ENCODE results near the gene FTO.
"Not testable (repeated sequence)": the region's sequence is repeated elsewhere in the genome, so short reads cannot be mapped to it uniquely, and the experiment has no call there.

The FTO gene

DNA sequence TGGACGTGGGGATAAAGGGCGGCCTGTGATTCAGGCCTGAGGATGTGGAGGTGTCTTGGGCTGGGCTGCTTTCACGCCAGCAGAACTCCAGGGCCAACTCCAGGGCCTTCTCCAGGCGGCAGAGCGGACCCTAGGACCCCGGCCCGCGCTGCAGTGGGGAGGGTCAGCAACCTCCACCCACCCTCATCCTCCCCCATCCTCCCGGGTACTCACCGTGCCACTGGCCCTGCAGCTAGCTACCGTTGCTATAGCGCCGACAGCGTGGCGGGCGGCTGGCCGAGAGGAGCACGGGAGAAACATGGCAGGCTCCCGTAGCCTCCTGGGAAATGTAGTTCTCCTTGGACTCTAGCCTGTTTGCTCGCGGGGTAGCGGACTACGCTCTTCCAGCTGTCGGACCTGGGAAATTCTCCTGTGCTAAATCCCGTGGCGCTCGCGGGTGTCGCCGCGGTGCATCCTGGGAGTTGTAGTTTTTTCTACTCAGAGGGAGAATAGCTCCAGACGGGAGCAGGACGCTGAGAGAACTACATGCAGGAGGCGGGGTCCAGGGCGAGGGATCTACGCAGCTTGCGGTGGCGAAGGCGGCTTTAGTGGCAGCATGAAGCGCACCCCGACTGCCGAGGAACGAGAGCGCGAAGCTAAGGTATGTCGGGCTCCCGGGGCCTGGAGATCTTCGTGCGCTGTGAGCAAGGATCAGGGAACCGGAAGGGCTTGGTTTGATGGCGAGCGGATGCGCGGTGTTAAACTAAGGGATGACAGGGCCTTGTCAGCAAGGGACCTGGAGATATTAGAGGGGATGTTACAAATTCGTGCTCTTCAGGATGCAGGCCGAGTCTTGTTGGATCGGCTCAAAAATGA is at the start of gene FTO, which contains the start of gene RPGRIP1L:
Gene FTO (plus strand): TSS at position 567 of the 855 bp plus-strand sequence.
Gene RPGRIP1L (minus strand): TSS at position 270 of the 855 bp plus-strand sequence. CDS start 3,136 bp downstream, outside the sequence.
- H3K27ac ChIP-seq: peak within 1 kb of the TSS; percentile 31
- DNase-seq (ENCODE audit: low read depth, low spot score): peak; percentile 95

DNA sequence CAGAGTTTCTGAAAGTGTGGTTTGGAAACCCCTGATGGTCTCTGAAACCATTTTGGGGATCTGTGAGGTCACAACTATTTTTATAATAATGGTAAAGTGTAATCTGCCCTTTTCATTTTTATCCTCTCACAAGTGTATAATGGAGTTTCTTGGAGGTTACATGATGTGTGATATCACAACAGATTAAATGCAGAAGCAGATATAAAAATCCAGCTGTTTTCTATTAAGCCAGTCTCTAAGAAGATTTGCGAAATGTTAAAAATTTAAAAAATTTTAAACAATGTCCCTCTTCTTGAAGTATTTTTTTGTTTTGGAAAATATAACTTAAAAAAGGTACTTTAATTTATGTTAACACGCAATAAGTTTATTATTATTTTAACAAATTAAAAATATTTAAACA is 49.0 kb upstream of the FTO start:
- H3K27ac ChIP-seq: no peak overlapping the region
- no peak for DNase-seq (ENCODE audit: low read depth, low spot score)

DNA sequence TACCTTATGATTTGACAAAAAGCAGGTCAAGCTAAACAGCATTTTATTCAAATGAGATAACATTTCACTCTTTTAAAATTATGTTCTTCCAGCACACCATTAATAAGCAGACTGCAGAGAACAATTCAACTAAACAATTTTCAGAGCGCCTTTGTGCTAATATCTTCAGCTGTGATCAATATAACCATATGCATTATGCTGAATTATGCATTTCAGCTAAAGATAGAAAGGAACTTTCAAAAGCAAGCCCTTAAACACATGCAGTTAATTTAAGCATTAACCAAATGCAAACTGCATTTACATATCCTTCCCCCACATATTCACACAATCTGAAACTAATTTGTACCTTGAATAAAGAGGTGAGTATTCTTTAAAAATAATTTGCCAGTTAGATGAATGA is 41.9 kb upstream of the FTO start:
- DNase-seq (ENCODE audit: low read depth, low spot score): no peak
- H3K27ac ChIP-seq: no peak overlapping the region

DNA sequence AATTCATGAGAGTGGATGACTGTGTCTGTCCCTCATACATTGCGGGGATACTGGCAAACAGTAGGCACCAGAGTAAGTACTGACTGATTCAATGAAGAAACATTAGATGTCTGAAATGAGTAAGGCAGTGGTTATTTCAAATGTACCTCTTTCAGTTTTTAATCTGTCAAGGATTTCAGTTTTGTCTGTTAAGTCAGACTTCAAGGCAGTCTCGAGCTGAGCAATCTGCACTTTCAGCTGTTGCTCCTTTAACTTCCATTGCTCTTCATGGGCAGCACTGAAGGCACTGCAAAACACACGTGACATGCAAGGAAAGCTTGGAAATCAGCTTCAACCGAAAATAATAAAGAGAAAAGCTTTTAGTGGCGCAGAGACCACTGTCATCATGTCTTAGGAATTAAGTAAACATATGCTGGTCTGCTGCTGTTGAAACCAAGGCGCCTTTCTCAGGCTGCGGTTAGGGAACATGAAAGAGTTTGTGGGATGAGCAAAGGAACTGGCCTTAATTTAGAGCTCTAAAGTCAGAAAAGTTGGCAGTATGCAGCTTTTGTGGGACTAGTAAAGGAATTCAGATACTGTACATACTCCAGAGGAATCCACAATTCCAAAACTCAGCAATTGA is 39.1 kb upstream of the FTO start:
- H3K27ac ChIP-seq: no peak overlapping the region
- no peak for DNase-seq (ENCODE audit: low read depth, low spot score)

DNA sequence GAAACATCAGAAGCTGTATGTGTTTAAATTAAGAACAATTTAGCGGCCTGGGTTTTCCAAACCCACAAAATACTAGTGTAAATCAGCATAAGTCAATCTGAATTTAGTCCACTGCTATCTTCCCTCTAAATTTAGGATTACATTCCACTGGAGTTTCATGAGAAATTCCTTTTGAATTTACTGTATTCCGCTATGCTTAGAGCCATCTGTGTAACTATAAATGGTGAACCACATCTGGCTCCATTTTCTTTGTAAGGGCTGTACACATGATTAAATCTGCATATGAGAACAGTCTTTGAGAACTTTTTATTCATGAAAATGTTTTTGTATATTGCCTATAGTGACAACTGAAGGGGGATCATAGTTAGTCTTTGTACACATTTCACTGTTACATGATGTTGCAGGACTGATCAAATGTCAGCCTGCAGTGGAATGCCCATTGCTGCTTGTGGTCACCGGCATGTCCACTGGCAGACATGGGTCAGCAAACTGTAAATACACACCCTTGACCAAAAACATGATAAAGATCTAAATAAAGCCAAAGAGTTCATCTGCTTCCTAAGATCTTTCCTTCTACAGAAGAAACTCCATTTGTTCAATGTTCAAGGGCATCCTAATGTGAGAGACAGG is 37.1 kb upstream of the FTO start:
- DNase-seq (ENCODE audit: low read depth, low spot score): no peak
- H3K27ac ChIP-seq: no peak overlapping the region

DNA sequence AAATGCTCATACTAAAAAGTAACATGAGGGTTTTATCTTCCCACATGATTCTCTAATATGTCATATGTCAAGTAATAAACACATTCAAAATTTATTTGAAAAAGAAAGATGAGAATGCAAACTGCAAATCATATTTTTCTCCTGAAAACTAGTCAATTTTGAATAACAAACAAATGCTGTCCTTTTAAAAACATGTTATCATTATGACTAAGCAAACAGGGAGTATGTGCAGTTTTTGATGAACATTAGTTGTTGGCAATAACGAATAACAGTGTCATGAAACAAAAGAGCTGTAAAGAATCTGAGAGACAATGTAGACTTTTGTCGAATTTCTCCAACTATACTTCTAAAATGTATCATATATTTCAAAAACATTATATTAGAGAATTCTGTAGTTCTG is 35.1 kb upstream of the FTO start:
- no peak overlapping the region for H3K27ac ChIP-seq
- no peak for DNase-seq (ENCODE audit: low read depth, low spot score)

DNA sequence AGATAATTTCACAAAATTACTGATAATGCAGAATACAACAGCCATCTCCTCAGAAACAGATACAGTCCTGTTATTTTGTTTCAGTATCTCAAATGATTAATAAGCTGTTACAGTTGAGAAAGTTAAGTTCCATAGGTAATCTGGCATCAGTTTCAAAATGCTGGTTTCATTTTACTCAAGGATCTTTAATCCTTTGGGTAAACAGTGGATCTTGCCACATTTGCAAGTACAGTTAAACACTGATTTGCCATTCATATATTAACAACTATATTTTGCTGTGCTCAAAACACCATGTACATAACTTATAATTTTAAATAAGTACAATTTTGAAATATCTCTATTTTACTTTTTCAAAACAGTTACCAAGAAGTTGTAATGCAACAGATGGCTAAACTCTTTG is 31.5 kb upstream of the FTO start:
- H3K27ac ChIP-seq: no peak overlapping the region
- DNase-seq (ENCODE audit: low read depth, low spot score): no peak

DNA sequence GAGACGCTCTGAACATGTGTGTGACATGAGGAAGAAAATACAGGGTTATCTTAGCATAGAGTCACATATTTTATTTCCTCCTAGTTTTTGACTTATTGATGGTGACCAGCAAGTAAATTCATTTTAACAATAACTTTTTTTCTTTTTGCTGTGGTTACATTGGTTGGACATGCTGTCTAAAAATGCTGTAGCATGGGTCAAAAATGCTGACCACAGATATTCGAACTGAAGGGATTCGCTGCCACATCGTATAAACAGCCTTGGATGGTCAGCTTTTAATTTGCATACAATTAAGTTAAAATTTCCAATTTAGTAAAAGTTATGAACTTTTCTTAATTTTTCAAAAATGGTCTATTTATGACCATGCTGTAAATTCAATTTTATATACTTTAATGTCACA is 30.8 kb upstream of the FTO start:
- no peak overlapping the region for H3K27ac ChIP-seq
- no peak for DNase-seq (ENCODE audit: low read depth, low spot score)

DNA sequence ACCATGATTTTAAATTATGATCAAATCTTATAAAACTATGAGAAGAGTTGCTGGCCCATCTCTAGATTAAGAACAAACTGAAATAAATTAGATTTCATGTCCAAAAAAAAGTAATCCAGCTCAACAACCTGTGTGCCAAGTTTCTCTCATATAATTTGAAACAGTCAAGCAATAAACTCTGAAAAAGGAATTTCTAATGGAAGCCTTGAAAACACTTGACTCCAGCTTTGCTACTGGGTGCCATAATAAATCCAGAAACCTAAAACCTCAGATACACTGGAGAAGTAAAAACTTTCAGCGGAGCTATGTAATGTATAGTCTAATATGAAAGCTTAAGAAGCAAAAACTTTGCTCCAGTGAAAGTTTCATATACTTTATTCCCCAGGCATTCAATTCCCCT is 25.8 kb upstream of the FTO start:
- no peak overlapping the region for H3K27ac ChIP-seq
- DNase-seq (ENCODE audit: low read depth, low spot score): no peak

DNA sequence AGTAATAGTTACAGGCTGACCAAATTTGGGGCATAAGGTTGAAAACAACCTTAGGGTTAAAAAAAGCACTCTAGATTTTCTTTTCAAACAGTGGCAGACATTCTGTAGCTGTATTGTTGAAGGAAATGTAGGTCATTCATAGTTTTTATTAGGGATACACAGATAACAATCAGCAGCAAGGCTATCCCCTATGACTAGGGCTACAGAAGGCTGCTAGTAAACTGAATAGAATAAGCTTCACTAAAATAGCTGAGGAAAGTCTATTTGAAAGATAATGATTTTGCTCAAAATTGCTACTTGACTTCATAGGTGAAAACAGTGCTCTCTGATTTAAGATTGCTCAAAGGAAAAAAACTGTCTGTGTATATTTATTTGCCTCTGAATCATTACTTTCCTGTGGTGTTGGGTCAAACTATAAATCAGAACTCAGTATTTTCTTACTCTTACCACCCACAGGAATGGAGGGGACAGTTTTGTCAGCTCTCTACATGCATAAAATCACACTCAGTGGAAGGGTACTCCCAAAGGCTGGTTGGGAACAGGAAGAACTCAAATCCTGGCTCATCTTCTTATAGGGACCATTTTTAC is 25.1 kb upstream of the FTO start:
- no peak for DNase-seq (ENCODE audit: low read depth, low spot score)
- H3K27ac ChIP-seq: no peak overlapping the region

DNA sequence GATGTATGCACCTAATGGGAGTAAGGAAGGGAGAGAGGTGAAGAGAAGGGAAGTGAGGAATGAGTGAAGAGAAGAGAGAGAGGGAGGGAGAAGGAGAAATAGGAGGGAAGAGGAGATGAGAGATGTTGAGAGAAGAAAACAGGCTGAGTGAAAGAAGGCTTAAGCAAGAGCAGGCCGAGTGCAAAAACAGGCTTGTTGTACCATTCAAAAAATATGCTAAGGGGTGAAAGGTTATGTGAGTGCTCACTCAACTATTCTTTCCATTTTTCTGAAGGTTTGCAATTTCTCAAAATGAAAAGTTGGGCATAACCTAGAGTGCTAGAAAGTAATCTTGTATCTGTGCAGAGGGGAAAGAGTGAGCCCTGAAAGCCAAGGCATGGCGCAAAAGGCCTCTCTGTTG is 23.2 kb upstream of the FTO start:
- no peak for DNase-seq (ENCODE audit: low read depth, low spot score)
- no peak overlapping the region for H3K27ac ChIP-seq

DNA sequence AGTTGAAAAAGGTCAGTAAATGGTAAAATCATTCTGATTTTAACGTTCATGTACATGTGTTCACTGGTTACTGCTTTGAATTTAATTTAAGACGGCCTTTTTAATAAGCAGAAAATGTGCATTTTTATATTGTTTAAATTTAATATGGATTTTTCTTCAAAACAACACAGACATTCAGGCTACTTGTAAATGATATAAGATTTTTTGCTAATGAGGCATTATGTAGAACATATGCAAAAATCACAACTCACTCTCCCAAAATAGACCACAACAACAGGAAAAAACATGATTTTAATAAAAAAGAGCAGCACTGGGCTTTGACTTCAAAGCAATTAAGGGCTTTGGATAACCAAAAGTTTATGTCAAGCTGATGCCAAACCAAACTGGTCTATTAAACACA is 22.6 kb upstream of the FTO start:
- no peak overlapping the region for H3K27ac ChIP-seq
- DNase-seq (ENCODE audit: low read depth, low spot score): no peak

DNA sequence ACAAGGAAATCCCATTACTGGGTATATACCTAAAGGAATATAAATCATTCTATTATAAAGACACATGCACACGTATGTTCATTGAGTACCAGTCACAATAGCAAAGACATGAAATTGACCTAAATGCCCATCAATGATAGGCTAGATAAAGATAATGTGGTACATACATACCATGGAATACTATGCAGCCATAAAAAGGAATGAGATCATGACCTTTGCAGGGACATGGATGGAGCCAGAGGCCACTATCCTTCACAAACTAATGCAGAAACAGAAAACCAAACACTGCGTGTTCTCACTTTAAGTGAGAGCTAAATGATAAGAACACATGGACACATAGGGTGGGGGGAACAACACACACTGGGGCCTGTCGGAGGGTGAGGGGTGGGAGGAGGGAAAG is 18.6 kb upstream of the FTO start:
- not testable (repeated sequence) for DNase-seq (ENCODE audit: low read depth, low spot score)

DNA sequence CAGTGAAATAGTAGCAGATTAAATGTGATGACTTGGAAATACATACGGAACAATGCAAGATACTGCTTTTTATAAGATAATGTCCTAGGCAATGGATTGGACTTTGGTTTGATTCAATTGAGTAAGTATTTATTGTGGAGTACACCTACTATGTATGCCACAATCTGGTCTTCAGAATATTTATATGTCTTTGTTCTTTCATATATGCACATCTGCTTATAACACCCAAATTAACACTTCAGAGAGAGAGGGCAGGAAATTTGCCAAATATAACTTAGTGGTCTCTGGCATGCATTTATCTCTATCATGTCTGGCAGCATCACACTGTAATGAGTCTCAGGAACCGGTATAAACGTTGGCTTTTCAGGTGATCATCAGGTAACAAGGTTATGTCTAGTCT is 17.2 kb upstream of the FTO start:
- DNase-seq (ENCODE audit: low read depth, low spot score): no peak
- H3K27ac ChIP-seq: no peak overlapping the region

More for the DNA sequence above, 18.6 kb upstream of the FTO start:
- H3K27ac ChIP-seq: not testable (repeated sequence)

DNA sequence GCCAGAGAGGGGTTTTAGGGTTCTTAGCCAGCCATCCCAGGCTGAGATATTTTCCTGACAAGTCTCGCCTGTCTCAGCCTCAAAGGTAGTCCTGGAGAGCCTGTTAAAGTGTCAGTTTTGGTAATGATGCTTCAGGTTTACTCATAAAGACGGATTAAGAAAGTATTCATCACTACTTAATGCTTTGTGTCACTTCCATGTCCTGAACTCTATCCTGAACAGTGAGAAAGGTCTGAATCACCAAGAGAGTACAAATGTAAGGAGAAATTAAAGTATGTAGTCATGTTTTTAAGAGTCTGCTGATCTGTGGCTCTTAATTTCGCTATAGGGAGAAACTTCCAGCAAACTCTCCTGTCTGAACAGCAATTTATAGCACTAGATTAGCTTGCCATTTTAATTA is 14.3 kb upstream of the FTO start:
- DNase-seq (ENCODE audit: low read depth, low spot score): peak; percentile 51
- peak overlapping the region; percentile 7 for H3K27ac ChIP-seq

DNA sequence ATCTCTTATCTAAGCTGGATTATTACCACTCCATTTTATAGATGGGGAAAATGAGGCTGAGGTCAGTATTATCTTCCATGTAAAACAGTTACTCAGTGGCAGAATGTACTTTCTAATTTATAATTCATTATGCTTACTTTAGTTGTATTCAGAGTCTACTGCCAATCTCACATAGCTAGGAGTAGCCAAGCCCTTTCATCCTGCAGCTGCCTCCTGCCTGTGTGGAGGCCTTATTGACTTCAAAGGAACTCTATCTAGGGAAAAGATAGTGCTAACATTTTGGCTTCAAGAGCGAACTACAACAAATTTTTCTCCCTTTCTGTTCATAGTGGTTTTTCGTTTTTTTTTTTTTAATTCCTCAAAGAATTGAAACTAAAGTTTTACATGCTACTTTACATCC is 13.2 kb upstream of the FTO start:
- no peak for DNase-seq (ENCODE audit: low read depth, low spot score)
- H3K27ac ChIP-seq: no peak overlapping the region

DNA sequence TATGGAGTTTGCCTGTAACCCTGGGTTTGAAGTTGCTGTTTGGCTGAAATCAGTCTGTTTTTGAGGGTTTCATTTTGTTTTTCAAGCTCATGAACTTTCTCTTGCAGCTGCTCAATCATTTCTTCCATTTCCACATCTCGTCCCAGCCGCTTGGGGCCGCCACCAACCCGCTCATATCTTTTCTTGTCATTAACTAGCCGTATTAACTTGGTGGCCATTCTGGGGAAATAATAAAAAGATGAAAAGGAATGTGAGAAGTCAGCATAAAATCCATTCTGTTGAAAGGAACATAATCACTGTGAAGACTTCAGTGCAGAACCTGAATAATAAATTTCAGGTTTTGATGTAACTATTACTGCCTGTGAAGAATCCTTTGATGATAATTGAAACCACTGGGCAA is 11.8 kb upstream of the FTO start:
- no peak overlapping the region for H3K27ac ChIP-seq
- no peak for DNase-seq (ENCODE audit: low read depth, low spot score)

DNA sequence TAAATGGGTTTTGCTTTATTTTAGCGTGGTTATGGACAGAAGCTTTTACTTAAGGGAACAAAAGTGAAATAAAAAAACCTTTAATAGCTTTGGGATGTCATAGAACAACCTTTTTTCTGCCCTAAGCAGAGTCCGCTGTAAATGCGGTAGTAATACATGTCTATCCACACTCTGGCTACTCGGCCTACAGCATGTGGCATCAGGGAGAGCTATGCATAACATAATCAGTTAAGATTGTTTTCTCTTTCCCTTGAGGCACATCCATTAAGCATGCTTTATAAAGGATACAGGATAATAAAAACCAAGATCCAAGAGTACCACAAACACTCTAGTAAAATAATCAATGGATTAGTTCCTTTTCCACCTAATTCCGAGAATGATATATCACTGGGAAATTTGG is 10.6 kb upstream of the FTO start:
- H3K27ac ChIP-seq: no peak overlapping the region
- DNase-seq (ENCODE audit: low read depth, low spot score): no peak

DNA sequence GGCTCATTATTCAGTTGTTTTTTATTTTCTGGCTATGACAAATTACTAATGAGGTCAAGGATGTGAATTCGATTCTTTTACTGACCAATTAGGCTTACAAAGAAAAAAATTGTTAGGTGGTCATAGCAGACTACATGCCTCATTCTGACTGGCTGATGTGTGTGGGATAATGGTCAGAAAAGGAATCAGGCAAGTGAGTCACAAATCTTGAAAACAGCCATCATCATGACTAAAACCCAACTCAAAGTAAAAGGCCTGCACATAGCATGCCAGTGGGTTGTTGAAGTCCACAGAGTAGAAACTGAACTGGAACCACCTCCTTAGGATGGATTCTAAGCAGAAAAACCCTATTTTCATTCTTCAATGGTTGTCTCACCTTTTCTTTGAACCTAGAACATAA is 8.9 kb upstream of the FTO start:
- peak; percentile 12 for DNase-seq (ENCODE audit: low read depth, low spot score)

DNA sequence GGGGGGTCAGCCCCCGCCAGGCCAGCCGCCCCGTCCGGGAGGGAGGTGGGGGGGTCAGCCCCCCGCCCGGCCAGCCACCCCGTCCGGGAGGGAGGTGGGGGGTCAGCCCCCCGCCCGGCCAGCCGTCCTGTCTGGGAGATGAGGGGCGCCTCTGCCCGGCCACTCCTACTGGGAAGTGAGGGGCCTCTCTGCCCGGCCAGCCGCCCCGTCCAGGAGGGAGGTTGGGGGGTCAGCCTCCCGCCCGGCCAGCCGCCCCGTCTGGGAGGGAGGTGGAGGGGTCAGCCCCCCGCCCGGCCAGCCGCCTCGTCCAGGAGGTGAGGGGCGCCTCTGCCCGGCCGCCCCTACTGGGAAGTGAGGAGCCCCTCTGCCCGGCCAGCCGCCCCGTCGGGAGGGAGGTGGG is 5.7 kb upstream of the FTO start:
- H3K27ac ChIP-seq; DNase-seq (ENCODE audit: low read depth, low spot score): not testable (repeated sequence)

More for the DNA sequence above, 8.9 kb upstream of the FTO start:
- no peak overlapping the region for H3K27ac ChIP-seq

DNA sequence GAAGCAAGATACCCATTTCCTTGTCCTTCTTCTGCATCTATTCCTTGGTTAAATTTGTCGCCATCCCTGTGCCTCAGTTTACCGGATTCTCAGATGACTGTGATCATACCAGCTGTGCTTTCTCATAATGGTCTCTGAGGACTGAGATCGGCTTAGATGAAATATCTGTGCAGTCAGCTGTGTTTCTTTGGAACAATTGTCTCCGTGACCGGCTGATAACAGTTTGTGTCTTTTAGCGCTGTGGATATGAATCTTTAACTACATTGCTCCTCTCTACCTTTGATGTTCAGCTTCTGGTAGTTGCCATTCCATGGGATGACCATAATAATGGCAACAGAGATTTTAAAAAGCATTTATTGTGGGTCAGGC is 473 bp downstream of the FTO start:
- DNase-seq (ENCODE audit: low read depth, low spot score): no peak
- H3K27ac ChIP-seq: peak overlapping the region; percentile 31

Data from epithelial cell of prostate (primary cell).